Endometrium (tissue), 2 donors: Measurements from ENCODE around the gene INTS4.
"Not testable (repeated sequence)": the region's sequence is repeated elsewhere in the genome, so short reads cannot be mapped to it uniquely, and the experiment has no call there.

Experiments
- FAIRE-seq: peaks from 2 replicates; lab custom pipeline; 2012; peaks lifted over from hg19 to GRCh38; lab: Jason Lieb, UNC
- donor health status: control.
- donor health status: control.

The INTS4 gene

DNA sequence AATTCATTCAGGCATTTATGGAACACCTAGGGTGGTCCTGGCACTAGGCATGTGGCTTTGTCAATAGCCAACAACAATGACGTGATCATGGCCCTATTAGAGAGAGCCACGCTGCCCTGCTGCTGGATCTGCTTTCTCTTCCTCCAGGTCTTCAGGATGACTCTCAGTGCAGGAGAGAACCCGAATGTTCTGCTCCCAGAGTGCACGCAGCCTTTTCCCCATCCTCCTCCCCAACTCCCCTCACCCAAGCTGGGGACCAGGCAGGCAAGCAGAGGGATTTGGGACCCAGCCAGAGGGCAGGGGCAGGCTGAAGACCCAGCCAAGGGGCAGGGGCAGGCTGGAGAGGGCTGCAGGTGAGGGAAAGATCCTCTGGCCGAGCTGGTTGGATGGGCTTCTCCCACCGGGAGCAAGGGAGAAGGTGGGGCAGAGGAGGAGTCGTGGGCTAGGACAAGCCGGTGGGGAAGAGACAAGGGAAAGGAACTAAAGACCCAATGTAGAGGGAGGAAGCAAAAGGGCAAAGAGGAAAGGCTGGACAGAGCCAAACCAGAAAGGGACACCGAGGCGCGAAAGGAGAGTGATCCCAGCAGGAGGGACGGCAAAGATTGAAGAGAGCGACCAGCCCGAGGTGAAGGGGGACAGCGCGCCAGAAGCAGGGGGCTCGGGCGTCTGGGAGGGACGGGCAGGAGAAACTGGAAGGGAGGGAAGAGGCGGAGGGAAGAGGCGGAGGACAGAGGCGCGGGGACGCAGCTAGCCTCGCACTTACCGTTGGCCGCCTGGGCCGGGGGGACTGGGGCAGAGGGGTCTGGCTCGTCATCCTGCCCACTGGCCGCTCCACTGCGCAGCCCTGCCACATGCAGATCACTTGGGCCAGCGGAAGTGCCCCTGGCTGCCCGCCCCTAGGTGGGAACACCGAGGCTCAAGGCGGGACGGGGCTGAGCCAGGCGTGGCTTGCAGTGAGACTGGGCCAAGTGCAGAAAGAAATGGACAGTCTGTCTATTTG is 28.2 kb upstream of the INTS4 start, which contains the start of gene KCTD14:
Gene KCTD14 (minus strand): TSS at position 880 of the 1,000 bp plus-strand sequence. CDS start 27 bp downstream, at position 853.
- FAIRE-seq: no peak

DNA sequence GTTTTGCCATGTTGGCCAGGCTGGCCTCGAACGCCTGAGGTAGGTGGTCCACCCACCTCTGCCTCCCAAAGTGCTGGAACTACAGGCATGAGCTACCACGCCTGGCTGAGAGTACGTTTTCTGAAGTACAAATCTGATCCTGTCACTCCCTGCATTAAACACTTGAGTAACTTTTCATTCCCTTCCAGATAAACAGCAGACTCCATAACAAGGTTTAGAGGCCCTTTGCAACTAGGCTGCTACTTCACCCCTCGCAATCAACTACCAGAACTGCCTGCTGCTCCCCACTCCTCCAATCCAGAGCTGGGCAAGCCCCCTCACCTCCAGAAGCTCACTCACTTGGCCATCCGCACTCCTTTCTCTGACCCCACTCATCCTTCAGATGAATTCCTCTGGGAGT is 27.1 kb upstream of the INTS4 start:
- no peak for FAIRE-seq

DNA sequence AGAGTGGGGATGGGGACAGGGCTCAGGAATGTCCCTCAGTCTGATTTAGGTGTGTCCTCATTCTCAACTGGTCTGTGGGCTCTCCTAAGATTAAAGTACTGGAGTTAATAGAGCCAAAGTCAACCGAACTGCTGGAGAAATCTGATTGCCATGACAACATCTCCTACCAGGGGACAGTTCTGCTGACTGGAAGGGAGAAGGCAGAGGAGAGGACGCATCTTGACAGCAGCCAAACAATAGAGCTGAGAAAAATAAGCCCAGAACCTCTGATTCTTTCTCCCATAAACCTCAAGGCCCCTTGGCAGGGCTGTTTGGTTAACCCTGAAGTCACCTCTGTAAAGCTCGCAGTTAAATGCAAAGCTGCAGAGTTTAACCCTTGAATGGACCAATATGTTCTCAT is 25.8 kb upstream of the INTS4 start:
- FAIRE-seq: no peak

DNA sequence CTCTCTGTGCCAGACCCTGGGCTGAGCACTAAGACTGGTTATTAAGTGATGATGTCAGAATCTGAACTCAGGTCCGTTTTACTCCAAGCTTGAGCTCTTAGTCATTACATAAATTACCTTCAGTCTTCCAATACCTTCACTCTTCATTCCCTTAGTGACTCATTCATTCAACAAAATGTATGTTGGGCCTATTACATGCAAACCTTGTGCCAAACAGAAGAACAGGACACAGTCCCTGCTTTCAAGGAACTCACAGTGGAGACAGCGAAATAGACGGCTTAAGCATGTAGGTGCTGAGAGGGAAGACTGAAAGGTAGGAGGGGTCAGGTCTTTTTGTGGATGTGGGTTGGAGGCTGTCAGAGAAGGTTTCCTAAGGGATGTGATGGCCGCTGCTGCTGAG is 25.3 kb upstream of the INTS4 start:
- FAIRE-seq: no peak

DNA sequence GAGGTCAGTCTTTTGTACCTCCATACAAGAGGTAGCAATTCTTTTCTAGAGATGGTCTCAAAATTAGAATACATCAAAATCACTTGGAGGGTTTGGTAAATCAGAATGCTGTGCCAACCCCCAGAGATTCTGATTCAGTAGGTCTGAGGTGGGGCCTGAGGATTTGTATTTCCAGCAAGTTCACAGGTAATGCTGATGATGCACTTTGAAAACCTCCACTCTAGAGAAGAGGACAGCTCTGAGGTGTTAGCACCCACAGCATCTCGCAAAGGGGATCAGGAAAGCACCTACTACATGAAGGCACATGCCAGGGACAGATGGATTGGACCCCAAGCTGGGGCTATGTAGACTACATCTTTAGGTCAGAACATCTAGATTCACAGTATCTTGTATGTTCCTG is 21.4 kb upstream of the INTS4 start:
- no peak for FAIRE-seq

DNA sequence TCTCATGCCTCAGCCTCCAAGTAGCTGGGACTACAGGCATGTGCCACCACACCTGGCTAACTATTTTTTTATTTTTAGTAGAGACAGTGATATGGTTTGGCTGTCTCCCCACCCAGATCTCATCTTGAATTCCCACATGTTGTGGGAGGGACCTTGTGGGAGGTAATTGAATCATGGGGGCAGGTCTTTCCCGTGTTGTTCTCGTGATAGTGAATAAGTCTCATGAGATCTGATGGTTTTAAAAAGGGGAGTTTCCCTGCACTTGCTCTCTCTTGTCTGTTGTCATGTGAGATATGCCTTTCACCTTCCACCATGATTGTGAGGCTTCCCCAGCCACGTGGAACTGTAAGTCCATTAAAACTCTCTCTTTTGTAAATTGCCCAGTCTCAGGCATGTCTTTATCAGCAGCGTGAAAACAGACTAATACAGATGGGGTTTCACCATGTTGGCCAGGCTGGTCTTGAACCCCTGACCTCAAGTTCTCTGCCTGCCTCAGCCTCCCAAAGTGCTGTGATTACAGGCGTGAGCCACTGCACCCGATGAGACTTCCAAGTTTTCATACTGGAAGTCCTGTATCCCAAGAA is 20.6 kb upstream of the INTS4 start:
- not testable (repeated sequence) for FAIRE-seq

DNA sequence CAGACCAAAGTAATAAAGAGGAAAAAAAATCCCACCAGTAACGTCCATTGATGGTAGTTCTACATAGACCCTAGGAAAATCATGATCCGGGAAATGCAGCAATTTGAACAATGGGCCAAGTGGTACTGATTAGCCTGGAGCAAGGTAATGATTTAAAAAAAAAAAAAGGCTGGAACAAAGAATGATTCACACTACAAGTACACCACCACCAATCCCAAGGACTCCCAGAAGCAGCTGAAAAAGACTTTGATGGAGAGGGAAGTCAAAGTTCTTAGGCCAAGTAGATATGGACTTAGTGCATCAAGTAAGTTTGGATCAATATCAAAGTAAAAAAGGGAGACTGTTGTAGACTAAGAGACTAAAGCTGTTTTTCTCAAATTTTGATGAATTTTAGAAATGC is 16.8 kb upstream of the INTS4 start:
- no peak for FAIRE-seq

DNA sequence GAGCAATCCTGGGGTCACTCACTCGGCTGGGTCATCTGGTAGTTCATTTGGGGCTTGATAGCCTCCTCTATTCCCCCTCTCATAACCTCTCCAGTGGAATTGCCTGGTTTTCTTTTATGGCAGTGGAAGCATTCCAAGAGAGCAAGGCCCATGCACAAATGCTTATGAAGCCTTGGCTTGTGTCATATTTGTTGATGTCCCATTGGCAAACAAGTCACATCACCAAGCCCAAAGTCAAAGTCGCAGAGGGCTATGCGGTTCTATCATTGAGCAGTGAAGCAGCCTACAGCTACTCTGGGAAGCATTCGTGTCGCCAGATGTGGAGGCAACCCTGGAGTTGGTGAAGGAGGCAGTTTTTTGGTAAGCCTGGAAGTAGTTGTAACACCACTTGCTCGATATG is 16.3 kb upstream of the INTS4 start:
- FAIRE-seq: no peak

DNA sequence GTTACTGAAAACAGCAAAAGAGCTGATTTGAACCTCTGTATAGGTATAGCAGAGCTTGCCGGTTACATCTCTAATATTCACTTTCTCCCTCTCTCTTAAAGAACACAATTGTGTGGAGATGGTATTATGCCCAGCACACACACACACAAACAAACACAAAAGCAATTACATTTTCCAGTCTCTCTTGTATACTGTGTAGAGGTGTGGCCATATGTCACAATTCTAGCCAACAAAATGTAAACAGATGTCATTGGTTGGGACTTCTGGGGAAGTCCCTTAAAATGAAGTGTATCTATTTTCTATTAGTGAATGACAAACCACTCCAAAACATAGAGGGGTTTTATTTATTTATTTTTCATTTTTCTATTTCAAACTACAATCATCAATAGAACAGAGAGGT is 15.8 kb upstream of the INTS4 start:
- no peak for FAIRE-seq

DNA sequence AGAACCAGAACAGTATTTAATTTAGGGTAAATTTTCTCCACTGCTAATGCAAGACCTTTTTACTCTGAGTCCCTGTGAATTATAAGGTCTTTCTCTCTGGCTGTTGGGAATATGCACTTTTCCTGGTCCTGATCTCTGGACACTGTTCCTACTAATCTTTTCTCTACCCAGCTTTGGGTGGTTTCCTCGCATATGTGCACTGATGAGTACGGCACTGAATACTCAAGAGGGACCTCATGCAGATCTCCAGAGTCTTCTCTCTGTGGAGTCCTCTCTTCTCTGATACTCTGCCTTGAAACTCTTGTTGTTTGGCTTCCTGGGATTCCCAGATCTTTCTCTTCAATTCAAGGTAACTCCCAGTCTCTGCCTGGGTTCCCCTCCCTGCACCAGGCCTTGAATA is 14.6 kb upstream of the INTS4 start:
- no peak for FAIRE-seq

DNA sequence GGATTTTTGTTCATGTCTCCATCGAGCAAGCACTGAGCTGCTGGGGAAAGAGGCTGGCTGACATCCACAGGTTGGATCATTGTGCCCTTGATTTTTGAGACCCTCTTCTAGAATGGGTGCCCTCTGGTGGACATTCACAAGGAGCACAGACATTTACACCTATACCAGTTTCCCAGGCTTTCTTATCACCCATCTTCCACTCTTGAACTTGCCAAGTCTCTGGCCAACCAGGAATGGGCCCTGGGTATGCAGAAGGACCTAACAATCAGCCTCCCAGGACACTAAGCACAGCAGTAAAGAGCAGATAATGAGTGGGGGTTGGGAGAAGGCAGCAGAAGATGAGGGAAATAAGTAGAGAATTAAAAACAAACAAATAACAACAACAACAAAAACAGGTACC is 5.7 kb upstream of the INTS4 start:
- FAIRE-seq: no peak

DNA sequence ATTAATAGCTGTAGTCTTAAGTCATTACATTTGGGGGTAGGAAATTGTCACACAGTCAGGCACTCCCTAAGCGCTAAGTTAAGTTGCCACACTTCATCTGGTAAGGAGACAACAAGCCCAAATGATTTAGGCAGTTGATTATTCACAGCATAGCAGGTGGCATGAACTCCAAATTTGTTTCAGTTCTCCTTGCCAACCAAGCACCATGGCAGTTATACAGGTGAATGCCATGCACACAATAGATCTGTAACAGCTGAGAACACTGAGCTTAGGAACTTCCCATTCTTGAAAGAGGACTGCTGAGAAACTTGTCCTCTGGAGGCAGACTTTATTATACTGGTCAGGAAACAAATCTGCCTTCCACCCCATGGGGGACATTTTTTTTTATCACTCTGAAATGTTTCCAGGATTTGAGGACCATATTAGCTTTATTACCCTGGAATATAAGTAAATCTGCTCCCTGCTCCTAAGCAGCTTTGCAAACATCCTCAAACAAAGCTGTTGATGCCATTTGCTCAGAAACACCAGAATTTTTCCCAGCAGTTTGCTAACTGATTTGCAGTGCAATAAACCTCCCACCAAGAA is 5.1 kb upstream of the INTS4 start:
- no peak for FAIRE-seq

DNA sequence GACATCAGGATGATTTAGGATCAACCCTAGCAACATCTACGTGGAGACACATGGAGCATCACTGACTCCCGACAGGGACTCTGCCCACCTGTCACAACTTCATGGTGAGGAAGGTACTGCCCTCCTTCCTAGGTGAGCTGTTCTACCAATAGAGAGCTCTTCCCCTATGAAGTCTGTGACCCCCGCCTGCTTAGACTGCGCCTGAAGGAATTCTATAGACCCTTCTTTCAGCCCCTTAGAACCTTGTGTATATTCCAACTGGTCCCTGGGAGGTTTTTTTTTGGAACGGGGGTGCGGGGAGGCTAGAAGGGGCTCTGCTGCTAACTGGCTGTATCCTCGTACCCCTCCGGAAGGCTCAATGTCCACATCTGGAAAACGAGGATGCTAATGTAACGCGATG is 566 bp downstream of the INTS4 start:
- no peak for FAIRE-seq

DNA sequence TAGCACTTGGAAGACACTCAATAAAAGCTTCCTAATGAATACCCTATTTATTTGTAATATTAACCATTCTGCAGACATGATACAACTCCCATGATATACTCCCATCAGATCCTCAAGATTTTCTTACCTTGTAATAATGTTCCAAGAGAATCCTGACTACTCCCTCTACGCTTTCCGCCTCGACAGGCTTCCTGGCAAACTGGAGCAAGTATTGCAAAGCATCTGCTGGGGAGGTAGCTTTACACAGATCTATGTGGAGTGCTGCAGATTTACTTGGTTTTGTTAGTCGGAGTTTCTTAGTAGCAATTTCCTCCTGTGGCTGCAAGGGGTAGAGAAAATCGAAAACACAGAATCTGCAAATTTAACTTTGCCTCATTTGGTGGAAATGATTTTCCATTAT is 3.5 kb downstream of the INTS4 start:
- no peak for FAIRE-seq

DNA sequence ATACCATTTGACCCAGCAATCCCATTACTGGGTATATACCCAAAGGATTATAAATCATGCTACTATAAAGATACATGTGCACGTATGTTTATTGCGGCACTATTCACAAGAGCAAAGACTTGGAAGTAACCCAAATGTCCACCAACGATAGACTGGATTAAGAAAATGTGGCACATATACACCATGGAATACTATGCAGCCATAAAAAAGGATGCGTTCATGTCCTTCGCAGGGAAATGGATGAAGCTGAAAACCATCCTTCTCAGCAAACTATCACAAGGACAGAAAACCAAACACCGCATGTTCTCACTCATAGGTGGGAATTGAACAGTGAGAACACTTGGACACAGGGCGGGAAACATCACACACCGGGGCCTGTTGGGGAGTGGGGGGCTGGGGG is 8.0 kb downstream of the INTS4 start:
- FAIRE-seq: not testable (repeated sequence)

DNA sequence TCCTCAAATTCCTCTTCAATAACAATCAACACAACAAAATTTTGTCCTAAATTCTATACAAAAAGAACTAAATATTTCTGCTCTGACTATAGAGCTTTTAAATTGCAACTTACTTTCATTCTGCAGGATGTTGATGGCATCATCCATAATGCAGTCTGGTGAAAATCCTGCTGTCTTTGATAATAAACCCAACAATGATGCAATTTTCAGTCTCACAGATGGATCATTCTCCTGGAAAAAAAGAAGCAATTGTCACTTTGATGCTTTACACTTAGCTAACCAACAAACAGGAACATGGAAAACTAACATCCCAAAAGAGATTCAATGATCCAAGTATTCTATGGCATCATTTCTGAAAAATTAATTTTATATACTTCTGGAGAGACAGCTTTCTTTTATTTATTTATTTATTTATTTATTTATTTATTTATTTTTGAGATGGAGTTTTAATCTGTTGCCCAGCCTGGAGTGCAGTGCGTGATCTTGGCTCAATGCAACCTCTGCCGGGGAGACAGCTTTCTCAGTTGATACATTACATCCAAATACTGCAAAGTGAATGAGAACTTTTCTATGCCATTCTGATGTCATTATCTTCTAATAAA is 13.0 kb downstream of the INTS4 start:
- no peak for FAIRE-seq

DNA sequence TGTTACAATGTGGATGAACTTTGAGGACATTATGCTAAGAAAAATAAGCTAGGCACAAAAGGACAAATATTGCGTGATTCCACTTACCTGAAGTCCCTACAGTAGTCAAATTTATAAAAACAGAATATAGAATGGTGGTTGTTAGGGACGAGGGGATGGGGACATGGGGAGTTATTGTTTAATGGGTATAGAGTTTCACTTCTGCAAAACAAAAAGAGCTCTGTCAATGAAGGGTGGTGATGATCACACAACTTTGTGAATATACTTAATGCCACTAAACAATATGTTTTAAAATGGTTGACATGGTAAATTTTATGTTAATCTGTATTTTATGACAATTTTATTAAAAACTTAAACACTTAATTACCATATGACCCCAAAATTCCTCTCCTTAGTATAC is 26.1 kb downstream of the INTS4 start:
- FAIRE-seq: no peak

DNA sequence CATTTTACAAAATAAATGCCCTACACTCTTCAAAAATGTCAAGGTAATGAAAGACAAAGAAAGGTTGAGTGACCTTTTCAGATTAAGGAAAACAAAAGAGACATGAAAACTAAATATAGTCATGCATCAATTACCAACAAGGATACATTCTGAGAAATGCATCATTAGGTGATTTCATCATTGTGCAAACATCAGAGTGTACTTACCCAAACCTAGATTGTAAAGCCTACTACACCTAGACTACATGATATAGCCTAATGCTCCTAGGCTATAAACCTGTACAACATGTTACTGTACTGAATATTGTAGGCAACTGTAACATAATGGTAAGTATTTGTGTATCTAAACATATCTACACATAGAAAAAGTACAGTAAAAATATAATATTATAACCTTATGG is 26.7 kb downstream of the INTS4 start:
- FAIRE-seq: no peak

DNA sequence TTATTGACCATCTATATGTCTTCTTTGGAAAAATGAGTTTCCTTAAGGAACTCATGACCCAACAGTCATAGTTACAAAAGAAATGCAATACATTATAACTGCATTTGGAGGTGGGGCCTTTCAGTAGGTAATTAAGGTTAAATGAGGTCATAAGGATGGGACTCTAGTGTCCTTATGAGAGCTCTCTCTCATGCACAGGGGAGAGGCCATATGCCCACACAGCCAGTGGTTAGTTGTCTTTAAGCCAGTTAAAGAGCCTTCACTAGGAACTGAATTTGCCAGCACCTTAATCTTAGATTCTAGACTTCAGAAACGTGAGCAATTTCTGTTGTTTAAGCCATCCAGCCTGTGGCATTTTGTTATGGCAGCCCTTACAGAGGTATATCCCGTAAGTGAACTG is 27.3 kb downstream of the INTS4 start:
- no peak for FAIRE-seq

DNA sequence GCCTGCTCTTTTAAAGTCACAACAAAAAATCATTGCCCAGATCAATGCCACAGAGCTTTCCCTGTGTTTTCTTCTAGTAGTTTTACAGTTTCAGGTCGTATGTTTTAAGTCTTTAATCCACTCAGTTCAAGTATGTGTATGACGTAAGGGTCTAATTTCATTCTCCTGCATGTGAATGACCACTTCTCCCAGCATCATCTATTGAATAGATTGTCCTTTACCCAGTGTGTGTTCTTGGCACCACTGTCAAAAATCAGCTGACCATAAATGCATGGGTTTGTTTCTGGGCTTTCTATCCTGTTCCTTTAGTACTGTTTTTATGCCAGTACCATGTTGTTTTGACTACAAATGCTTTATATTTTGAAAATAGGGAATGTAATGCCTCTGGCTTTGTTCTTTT is 28.1 kb downstream of the INTS4 start:
- FAIRE-seq: no peak

DNA sequence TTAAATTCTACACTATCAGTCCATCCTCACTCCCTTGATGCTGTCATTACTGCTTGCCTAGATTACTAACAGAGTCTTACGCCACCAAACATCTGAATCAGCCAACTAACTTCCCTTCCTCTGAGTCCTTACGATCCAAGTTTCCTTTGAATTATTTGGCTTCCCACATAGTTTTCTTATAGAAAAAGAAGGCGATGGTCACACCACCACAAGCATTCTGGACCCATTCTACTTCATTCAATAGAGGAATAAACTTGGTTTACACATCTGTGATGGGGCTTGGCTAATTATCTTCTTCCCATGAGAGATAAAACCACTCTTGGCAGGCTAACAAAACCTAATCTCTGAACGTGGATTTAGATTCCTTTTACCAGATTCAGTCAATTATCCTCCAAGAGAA is 35.0 kb downstream of the INTS4 start:
- FAIRE-seq: no peak

DNA sequence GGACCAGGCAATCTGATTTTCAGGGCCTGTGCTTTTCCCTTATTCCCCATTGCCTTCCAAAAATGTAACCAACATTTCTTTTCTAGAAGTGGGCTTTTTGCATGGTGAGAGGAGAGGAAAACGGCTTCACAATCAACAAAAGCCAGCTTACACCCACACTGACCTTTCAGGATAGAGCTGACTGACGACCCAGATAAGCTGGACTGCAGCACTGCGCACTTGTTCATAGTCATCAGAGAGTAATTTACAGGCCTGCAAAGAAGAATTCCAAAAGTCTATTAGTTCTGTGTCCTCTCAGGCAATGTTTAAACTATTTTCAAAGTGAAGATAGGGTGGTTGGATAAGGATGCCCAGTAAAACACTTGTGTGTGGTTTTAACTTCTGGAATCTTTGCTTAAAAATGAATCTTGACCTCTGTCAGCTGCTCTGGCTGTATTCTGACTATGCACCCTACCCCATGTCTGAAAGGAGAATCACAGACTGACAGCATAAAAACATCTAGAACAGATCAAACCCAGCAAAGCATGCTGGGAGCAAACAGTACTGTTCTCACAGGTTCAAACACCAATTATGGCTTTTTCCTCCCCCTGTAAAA is 35.8 kb downstream of the INTS4 start:
- FAIRE-seq: not testable (repeated sequence)
